Measurements from ENCODE around the gene CDIP1.

DNA sequence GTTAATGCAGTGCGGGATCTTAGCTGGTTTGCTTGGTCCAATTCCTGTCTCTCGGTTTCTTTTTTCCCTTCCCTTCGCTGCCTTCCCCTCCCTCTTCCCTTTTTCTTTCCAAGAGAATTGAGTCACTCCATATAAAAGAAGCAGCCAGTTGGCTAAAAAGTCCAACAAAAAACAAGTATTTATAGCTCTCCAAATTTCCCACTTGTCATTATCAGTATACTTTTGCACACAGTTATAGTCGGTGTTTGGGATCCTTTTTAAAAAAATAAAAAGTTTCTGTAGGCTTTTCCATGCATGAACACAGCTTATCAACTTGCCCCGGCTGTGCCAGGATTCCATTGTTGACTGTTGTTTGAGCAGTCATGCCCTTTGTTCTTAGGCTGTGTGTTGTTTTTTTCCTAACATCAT lies 37.5 kb downstream of the CDIP1 start:
- TF ChIP-seq, protein P1, sequence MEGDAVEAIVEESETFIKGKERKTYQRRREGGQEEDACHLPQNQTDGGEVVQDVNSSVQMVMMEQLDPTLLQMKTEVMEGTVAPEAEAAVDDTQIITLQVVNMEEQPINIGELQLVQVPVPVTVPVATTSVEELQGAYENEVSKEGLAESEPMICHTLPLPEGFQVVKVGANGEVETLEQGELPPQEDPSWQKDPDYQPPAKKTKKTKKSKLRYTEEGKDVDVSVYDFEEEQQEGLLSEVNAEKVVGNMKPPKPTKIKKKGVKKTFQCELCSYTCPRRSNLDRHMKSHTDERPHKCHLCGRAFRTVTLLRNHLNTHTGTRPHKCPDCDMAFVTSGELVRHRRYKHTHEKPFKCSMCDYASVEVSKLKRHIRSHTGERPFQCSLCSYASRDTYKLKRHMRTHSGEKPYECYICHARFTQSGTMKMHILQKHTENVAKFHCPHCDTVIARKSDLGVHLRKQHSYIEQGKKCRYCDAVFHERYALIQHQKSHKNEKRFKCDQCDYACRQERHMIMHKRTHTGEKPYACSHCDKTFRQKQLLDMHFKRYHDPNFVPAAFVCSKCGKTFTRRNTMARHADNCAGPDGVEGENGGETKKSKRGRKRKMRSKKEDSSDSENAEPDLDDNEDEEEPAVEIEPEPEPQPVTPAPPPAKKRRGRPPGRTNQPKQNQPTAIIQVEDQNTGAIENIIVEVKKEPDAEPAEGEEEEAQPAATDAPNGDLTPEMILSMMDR (IDR thresholded peaks at IDR 0.05): no peak
- TF ChIP-seq POLR2AphosphoS5 (IDR thresholded peaks at IDR 0.05): no peak

Data from breast epithelium (tissue), 3 donors.